ENCODE results near the gene TOR2A. TPM values are rescaled to one million over a fixed set of nuclear protein-coding genes. Genes with fewer than 3 reads are reported as not detected.
"Not testable (repeated sequence)": the region's sequence is repeated elsewhere in the genome, so short reads cannot be mapped to it uniquely, and the experiment has no call there.

Gene TOR2A
- total RNA-seq, 1 donor from 2014 or later, result 20.4 TPM

- no peak for DNase-seq
- H3K4me1 Mint-ChIP-seq, result peaks cover 38% of the 10 kb centered on the region
- no peaks in the 10 kb centered on the region for H3K27me3 Mint-ChIP-seq
- no peak overlapping the region for H3K4me3 Mint-ChIP-seq
- no peaks in the 10 kb centered on the region for H3K9me3 Mint-ChIP-seq
- intact Hi-C loops (cut with micrococcal nuclease), result no loop called here
- no peak overlapping the region for H3K27ac Mint-ChIP-seq
- peaks cover 50% of the 10 kb centered on the region for H3K36me3 Mint-ChIP-seq (ENCODE audit: low read depth)
Observed at GRCh38 chr9:127762111-127762676, 27.1 kb upstream of the TOR2A start.

GRCh38 chr9:127761491-127761956, 26.4 kb upstream of the TOR2A start:
- intact Hi-C loops (cut with micrococcal nuclease), result no loop called here
- no peaks in the 10 kb centered on the region for H3K27me3 Mint-ChIP-seq
- peaks cover 45% of the 10 kb centered on the region for H3K36me3 Mint-ChIP-seq (ENCODE audit: low read depth)
- no peak overlapping the region for H3K27ac Mint-ChIP-seq
- H3K4me1 Mint-ChIP-seq, result peaks cover 33% of the 10 kb centered on the region
- no peak overlapping the region for H3K4me3 Mint-ChIP-seq
- no peaks in the 10 kb centered on the region for H3K9me3 Mint-ChIP-seq
- DNase-seq, result no peak

GRCh38 chr9:127761061-127761460, 26.0 kb upstream of the TOR2A start:
- intact Hi-C loops (cut with micrococcal nuclease), result no loop called here
- Mint-ChIP-seq H3K4me3 (no peak overlapping the region), H3K9me3 (no peaks in the 10 kb centered on the region), H3K4me1 (peaks cover 29% of the 10 kb centered on the region), H3K36me3 (ENCODE audit: low read depth) (peaks cover 40% of the 10 kb centered on the region), H3K27ac (no peak overlapping the region), H3K27me3 (no peaks in the 10 kb centered on the region)
- DNase-seq, result no peak

- Mint-ChIP-seq H3K27me3 (no peaks in the 10 kb centered on the region), H3K27ac (peak overlapping the region; percentile 71), H3K4me3 (no peak overlapping the region), H3K4me1 (peaks cover 15% of the 10 kb centered on the region), H3K9me3 (no peaks in the 10 kb centered on the region), H3K36me3 (ENCODE audit: low read depth) (peaks cover 27% of the 10 kb centered on the region)
- no peak for DNase-seq
- intact Hi-C loops (cut with micrococcal nuclease), result no loop called here
Observed at GRCh38 chr9:127758843-127759242, 23.7 kb upstream of the TOR2A start.

- DNase-seq; intact Hi-C loops (cut with micrococcal nuclease); H3K27me3 Mint-ChIP-seq; H3K27ac Mint-ChIP-seq; H3K4me3 Mint-ChIP-seq; H3K9me3 Mint-ChIP-seq; H3K4me1 Mint-ChIP-seq: not testable (repeated sequence)
- peaks cover 20% of the 10 kb centered on the region for H3K36me3 Mint-ChIP-seq (ENCODE audit: low read depth)
Observed at GRCh38 chr9:127756776-127757175, 21.7 kb upstream of the TOR2A start.

DNA sequence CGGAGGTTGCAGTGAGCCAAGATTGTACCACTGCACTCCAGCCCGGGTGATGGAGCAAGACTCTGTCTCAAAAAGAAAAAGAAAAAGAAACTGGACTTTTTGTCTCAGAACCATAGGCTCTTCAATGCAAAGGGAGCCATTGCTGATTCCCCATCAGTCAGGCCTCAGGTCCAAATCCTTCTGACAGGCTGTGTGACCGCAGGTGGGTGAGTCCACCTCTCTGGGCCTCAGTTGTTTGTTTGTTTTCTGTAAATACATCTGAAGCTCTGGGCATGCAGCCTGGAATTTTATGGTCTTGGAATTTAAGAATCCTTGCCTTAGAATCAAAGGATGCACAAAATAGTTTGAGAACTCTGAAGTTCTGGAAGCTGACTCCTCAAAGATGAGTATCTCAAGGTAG, 21.1 kb upstream of the TOR2A start:
- no peak overlapping the region for H3K4me3 Mint-ChIP-seq
- DNase-seq, result no peak
- H3K36me3 Mint-ChIP-seq (ENCODE audit: low read depth), result peaks cover 24% of the 10 kb centered on the region
- intact Hi-C loops (cut with micrococcal nuclease), result no loop called here
- H3K27ac Mint-ChIP-seq, result no peak overlapping the region
- no peaks in the 10 kb centered on the region for H3K27me3 Mint-ChIP-seq
- H3K4me1 Mint-ChIP-seq, result peaks cover 7% of the 10 kb centered on the region
- H3K9me3 Mint-ChIP-seq, result no peaks in the 10 kb centered on the region

DNA sequence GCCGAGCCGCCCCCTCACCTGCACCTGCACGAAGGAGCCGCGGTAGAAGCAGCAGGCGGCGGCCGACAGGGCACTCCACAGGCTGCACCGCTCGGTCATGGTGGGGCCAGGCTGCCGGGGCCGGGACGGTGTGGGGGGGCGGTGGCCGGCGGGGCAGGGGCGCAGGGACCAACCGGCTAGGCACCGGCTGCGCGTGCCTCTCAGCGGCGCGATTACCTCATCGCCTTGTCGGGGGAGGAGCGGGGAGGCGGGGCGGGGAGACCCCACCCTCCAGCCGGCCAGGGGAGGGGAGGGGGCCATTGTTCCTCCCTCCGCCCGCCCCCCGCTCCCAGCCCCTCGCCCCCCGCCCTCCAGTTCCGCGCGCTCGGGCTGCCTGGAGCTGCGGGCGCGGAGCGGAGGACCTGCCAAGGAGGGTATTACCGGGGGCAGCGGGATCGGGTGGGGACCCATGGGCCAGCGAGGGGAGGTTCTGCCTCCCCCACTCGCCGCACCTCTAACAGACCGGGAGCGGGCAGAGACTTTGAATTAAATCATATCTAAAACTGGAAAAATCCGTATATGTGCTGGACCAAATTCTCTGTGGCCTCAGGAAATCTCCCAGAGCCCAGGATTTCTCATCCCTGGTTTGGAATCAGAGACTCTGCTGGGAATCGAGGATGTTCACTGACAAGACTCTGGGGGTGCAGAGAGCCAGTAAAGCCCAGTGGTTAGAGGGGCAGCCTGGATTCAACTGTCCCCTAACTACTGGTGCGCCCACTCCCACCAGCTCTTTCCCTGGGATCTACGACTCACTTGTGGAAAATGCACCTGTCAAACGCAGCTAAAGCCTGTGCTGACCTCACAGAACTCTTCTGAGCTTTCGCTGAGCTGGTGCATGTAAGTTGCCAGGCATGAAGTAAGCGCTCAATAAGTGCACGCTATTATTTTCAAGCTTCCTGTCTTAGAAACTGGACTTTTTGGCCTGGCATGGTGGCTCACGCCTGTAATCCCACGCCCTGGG, 20.3 kb upstream of the TOR2A start:
- intact Hi-C loops (cut with micrococcal nuclease), result no loop called here
- Mint-ChIP-seq H3K4me1 (peaks cover 7% of the 10 kb centered on the region), H3K36me3 (ENCODE audit: low read depth) (peaks cover 26% of the 10 kb centered on the region), H3K27me3 (no peaks in the 10 kb centered on the region), H3K4me3 (no peak overlapping the region), H3K27ac (no peak overlapping the region), H3K9me3 (no peaks in the 10 kb centered on the region)
- no peak for DNase-seq

DNA sequence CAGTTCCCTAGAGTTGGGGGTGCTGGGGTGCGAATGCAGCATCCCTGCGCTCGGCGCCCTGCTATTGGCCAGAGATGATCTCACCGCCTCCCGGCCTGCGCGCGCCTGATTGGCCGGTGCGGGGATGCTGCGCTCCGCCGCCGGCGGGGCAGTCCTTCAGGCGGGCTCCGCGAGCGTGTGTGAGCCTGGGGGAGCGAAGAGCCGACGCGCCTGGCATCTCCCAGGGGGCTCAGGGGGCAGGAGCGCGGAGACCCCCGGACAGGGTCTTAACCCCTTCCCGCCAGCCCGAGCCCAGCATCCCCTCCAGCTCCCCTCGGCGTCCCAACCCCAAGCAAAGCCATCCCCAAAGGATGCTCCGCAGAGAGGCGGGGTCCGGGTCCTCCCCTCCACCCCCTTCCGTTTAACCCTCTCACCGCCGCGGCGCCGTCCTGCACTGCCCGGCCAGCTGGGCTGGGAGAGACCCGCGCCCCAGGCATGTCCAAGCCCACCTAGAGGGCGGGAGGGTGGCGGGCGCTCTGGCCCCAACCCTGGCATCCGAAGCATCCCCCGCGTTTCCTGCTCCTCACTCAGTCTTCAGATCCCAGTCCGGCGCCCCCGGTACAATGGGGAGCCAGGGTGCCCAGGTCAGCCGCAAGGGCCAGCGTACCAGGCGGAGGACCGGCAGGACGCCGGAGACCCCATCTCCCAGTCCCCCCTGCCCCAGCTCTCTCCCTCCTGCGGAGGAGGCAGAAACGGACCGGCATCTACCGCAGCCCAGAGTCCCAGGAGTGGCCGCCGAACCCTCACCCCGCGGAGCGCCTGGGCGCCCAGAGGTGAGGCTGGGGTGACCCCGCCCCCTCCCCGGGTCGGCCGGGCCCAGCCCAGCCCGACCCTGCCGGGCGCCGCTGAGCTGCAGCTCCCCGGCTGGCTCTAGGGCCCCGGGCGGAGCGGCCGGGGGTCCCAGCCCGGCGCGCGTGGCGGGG, 19.3 kb upstream of the TOR2A start:
- Mint-ChIP-seq H3K4me1 (peaks cover 7% of the 10 kb centered on the region), H3K27ac (no peak overlapping the region), H3K27me3 (no peaks in the 10 kb centered on the region), H3K36me3 (ENCODE audit: low read depth) (peaks cover 29% of the 10 kb centered on the region), H3K9me3 (no peaks in the 10 kb centered on the region), H3K4me3 (no peak overlapping the region)
- no peak for DNase-seq
- intact Hi-C loops (cut with micrococcal nuclease), result no loop called here

DNA sequence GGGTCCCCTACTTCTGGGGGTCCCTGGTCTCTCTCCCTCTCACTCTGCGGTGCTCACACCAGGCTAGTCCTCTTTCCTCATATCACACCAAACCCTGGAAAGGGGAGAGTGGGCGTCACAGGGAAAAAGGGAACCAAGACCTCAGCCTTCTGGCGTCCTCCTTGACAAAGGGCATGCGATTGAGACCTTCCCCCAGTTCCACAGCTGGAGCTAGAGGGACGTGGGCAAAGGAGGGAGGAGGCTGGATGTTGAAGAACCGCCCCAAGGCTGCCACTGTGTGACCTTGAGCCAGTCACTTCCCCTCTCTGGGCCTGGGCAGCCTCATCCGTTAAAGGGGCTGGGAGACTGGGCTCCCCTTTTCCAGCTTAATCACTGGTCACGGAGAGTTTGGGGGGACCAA, 18.5 kb upstream of the TOR2A start:
- no peak for DNase-seq
- Mint-ChIP-seq H3K4me1 (peaks cover 4% of the 10 kb centered on the region), H3K4me3 (no peak overlapping the region), H3K27ac (no peak overlapping the region), H3K27me3 (no peaks in the 10 kb centered on the region), H3K36me3 (ENCODE audit: low read depth) (peaks cover 29% of the 10 kb centered on the region), H3K9me3 (no peaks in the 10 kb centered on the region)
- intact Hi-C loops (cut with micrococcal nuclease), result no loop called here

- Mint-ChIP-seq H3K4me3 (no peak overlapping the region), H3K27me3 (no peaks in the 10 kb centered on the region), H3K9me3 (no peaks in the 10 kb centered on the region), H3K4me1 (peaks cover 2% of the 10 kb centered on the region), H3K36me3 (ENCODE audit: low read depth) (peaks cover 29% of the 10 kb centered on the region), H3K27ac (no peak overlapping the region)
- intact Hi-C loops (cut with micrococcal nuclease), result no loop called here
- DNase-seq, result no peak
Observed at GRCh38 chr9:127753148-127753547, 18.1 kb upstream of the TOR2A start.

- H3K27ac Mint-ChIP-seq, result no peak overlapping the region
- H3K36me3 Mint-ChIP-seq (ENCODE audit: low read depth), result peaks cover 42% of the 10 kb centered on the region
- no peak overlapping the region for H3K4me3 Mint-ChIP-seq
- H3K4me1 Mint-ChIP-seq, result peaks cover 6% of the 10 kb centered on the region
- intact Hi-C loops (cut with micrococcal nuclease), result no loop called here
- H3K27me3 Mint-ChIP-seq, result no peaks in the 10 kb centered on the region
- no peaks in the 10 kb centered on the region for H3K9me3 Mint-ChIP-seq
- DNase-seq, result no peak
Observed at GRCh38 chr9:127751269-127752054, 16.4 kb upstream of the TOR2A start.

- intact Hi-C loops (cut with micrococcal nuclease), result no loop called here
- Mint-ChIP-seq H3K9me3 (no peaks in the 10 kb centered on the region), H3K4me1 (peaks cover 6% of the 10 kb centered on the region), H3K27me3 (no peaks in the 10 kb centered on the region), H3K4me3 (no peak overlapping the region), H3K36me3 (ENCODE audit: low read depth) (peaks cover 49% of the 10 kb centered on the region), H3K27ac (no peak overlapping the region)
- DNase-seq, result no peak
Observed at GRCh38 chr9:127749090-127749787, 14.1 kb upstream of the TOR2A start.

Measured in activated CD4-positive, alpha-beta T cell treated with anti-CD3 and anti-CD28 coated beads, Interleukin-2, amount 10 ng/mL, durations not matched to agents 24 days and 14 days (primary cell).